ENCODE measurements around the gene CACFD1. TPM values are rescaled to one million over a fixed set of nuclear protein-coding genes. Genes with fewer than 3 reads are reported as not detected.

Gene CACFD1
- total RNA-seq, 4 donors from 2014 or later = 8.6 to 16.3 (median 10.3) TPM

- peaks cover 0 to 54% (median 4%) of the 10 kb centered on the region in 3 donors for H3K36me3 ChIP-seq
- no peak for DNase-seq (ENCODE audit: low spot score in 2 of 2)
Measured at GRCh38 chr9:133472753-133473378, 13.1 kb downstream of the CACFD1 start.

GRCh38 chr9:133473743-133474142 is 14.0 kb downstream of the CACFD1 start:
- 90 to 92% methylated on average over 11 to 20 of the region's 20 CpGs for WGBS, 2 donors
- H3K36me3 ChIP-seq = peaks cover 0 to 46% (median 2%) of the 10 kb centered on the region in 3 donors

More at GRCh38 chr9:133472753-133473378, 13.1 kb downstream of the CACFD1 start:
- WGBS, 2 donors = 74 to 75% methylated on average over 14 of the region's 19 CpGs
- H3K9me3 ChIP-seq = no peaks in the 10 kb centered on the region
- no peak overlapping the region for H3K27ac ChIP-seq
- no peaks in the 10 kb centered on the region for H3K27me3 ChIP-seq
- H3K4me3 ChIP-seq = no peak overlapping the region
- H3K4me1 ChIP-seq = peaks cover 0 to 2% (median 0%) of the 10 kb centered on the region in 4 donors
- TF ChIP-seq EP300 (IDR thresholded peaks at IDR 0.05) = no peak
- TF ChIP-seq CTCF (IDR thresholded peaks at IDR 0.05) = no peak
- no peak for TF ChIP-seq POLR2A (IDR thresholded peaks at IDR 0.05)

DNA sequence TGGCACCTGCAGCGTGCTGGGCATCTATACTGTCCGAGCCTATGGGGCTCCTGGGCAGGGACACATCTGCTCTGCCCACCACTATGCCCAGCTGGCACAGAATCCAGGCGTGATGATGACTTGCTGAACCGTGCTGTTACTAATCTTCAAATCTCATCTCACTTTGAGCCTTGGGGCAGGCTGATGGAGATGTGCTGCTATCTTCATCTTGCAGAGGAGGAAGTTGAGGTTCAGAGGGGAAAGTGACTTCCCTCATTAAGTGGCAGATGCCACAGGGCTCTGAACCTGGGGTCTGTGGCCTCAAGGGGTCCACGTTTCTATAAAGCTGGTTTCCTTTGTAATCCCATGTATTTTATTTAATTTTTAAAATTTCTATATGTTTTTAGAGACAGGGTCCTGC is 14.4 kb downstream of the CACFD1 start:
- Histone ChIP-seq H3K27me3 (no peaks in the 10 kb centered on the region), H3K36me3 (peaks cover 0 to 41% (median 0%) of the 10 kb centered on the region in 3 donors), H3K4me1 (peaks cover 0 to 13% (median 8%) of the 10 kb centered on the region in 4 donors), H3K4me3 (no peak overlapping the region), H3K27ac (no peak overlapping the region), H3K9me3 (no peaks in the 10 kb centered on the region)
- 77 to 79% methylated on average over 4 to 5 of the region's 5 CpGs for WGBS, 2 donors
- no peak for TF ChIP-seq POLR2A (IDR thresholded peaks at IDR 0.05)
- no peak for TF ChIP-seq CTCF (IDR thresholded peaks at IDR 0.05)
- TF ChIP-seq EP300 (IDR thresholded peaks at IDR 0.05) = no peak
- no peak for DNase-seq (ENCODE audit: low spot score in 2 of 2)

More at GRCh38 chr9:133473743-133474142, 14.0 kb downstream of the CACFD1 start:
- TF ChIP-seq EP300 (IDR thresholded peaks at IDR 0.05) (no peak), POLR2A (IDR thresholded peaks at IDR 0.05) (no peak), CTCF (IDR thresholded peaks at IDR 0.05) (no peak)
- no peaks in the 10 kb centered on the region for H3K9me3 ChIP-seq
- no peaks in the 10 kb centered on the region for H3K27me3 ChIP-seq
- H3K4me1 ChIP-seq = peaks cover 0 to 11% (median 7%) of the 10 kb centered on the region in 4 donors
- no peak overlapping the region for H3K4me3 ChIP-seq
- no peak for DNase-seq (ENCODE audit: low spot score in 2 of 2)
- no peak overlapping the region for H3K27ac ChIP-seq

- Histone ChIP-seq H3K9me3 (no peaks in the 10 kb centered on the region), H3K4me1 (peaks cover 0 to 20% (median 10%) of the 10 kb centered on the region in 4 donors), H3K36me3 (peaks cover 0 to 35% (median 0%) of the 10 kb centered on the region in 3 donors), H3K27ac (no peak overlapping the region), H3K4me3 (no peak overlapping the region), H3K27me3 (no peaks in the 10 kb centered on the region)
- DNase-seq (ENCODE audit: low spot score in 2 of 2) = no peak
- WGBS, 2 donors = 60% methylated on average over 3 of the region's 20 CpGs; no CpG with 5 or more reads in 1 of the 2 donors
- TF ChIP-seq EP300 (IDR thresholded peaks at IDR 0.05) = no peak
- no peak for TF ChIP-seq POLR2A (IDR thresholded peaks at IDR 0.05)
- no peak for TF ChIP-seq CTCF (IDR thresholded peaks at IDR 0.05)
Measured at GRCh38 chr9:133474853-133475252, 15.1 kb downstream of the CACFD1 start.

- Histone ChIP-seq H3K27me3 (no peaks in the 10 kb centered on the region), H3K4me1 (peaks cover 0 to 22% (median 10%) of the 10 kb centered on the region in 4 donors), H3K36me3 (peaks cover 0 to 35% (median 0%) of the 10 kb centered on the region in 3 donors), H3K27ac (no peak overlapping the region), H3K9me3 (no peaks in the 10 kb centered on the region), H3K4me3 (no peak overlapping the region)
- DNase-seq (ENCODE audit: low spot score in 2 of 2) = no peak
- 90 to 92% methylated on average over 19 to 22 of the region's 27 CpGs for WGBS, 2 donors
- TF ChIP-seq POLR2A (IDR thresholded peaks at IDR 0.05) (no peak), CTCF (IDR thresholded peaks at IDR 0.05) (no peak), EP300 (IDR thresholded peaks at IDR 0.05) (no peak)
Measured at GRCh38 chr9:133475292-133476012, 15.7 kb downstream of the CACFD1 start.

Data from tibial nerve (tissue), 4 donors.